GM19468 (cell line): Measurements from ENCODE around the gene ARMS2.

Experiments used
- ATAC-seq: cut with Tn5 transposase; IDR thresholded peaks from one replicate; pipeline ENCODE4 v1.9.1; 2021; ENCODE audit warnings: mild to moderate bottlenecking, moderate library complexity, moderate number of reproducible peaks; ENCODE audit not compliant: unreplicated experiment; ENCODE audit errors: extremely low read depth

The ARMS2 gene

DNA sequence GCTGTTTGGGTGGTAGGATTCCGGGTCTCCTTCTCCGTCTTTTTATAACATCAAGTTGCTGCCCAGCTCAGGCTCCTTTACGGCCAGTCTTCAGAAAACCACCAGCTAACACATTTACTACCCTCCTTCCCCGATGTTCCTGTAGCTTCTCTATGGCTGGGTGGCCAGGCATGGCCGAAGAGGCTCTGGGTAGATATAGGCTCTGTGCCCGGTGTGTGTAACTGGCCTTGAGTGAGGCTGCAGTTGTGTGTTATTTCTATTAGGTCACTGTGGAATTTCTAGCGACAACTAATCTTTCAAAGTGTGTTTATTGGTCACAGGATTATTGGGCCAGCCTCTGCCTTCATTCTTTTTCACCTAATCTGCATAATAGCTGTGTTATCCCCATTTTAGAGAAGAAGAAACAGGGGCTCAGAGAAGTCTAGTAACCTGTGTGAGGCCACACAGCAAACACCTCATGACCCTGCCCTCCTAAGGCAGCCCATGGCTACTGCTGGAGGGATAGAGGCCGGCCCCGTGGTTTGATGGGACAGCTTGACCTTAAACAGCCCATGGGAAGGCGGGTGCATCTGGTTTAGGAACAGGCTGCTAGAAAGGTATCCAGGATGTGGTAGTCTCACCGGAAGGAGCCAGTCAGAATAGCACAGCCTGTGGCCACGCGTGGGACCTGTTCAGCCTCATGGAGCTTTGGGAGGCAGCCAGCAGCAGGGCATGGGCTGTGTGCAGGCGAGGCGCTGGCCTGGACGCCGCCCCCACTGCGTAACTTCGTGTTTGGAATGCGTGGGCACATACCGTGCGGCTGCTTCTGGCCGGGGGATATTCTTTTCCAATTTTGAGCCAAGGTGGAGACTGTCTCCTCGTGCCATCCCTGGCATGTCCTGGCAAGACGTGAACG lies 36.6 kb downstream of the ARMS2 start:
- no peak for ATAC-seq

DNA sequence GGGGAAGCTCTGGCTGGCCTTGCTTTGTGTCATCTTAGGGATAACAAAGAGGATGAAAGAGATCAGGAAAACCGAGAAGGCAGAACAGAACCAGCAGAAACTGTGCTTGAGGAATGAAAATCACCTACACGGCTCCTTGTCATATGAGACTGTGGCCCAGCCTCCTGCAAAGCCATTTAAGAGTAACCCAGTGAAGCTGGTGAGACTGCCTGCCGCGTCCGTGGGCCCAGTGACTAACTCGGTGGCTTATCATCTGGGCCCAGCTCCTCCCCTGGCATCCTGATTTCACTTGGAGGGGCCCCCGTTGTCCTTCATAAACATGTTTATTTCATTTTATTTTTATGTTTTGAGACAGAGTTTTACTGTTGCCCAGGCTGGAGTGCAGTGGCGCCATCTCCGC lies 37.6 kb downstream of the ARMS2 start:
- no peak for ATAC-seq

DNA sequence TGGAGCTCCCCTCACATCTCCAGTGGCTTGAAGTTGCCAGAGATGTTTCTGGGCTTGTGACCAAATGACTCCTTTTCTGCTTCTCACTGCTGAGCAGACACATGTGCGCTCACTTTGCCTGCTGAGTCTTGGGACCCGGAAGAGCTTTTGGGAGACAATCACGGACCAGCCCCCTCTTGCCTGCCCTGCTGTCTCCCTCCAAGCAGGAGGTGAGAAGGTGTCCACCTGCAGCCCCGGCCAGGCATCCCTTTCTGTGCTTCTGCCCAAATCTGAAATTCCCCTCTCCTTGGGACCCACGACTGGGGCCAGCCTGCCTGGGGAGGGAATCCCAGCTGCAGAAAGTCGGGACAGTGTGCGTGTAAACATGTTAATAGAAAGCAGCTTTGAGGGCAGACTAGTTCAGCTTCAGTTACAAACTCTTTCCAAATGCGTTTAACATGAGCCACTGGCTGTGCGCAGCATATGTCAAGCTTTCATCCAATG lies 38.6 kb downstream of the ARMS2 start:
- ATAC-seq = no peak

DNA sequence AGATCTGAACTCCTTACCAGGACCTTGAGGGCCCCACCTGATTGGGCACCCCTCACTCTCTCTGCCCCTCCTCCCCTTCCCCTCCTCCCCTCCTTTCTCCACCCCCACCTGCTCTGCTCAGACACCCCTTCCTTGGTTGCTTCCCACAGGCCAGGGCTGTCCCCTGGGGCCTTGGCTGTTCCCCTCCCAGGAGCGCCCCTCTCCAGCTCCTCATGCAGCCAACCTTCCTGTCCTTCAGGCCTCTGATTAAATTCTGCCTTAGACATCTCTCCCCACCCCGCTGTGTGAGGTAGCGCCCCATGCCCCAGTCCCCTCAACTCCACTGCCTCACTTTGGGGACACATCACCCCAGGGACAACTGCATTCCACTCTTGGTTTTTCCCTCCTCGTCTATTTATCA lies 39.3 kb downstream of the ARMS2 start:
- no peak for ATAC-seq

DNA sequence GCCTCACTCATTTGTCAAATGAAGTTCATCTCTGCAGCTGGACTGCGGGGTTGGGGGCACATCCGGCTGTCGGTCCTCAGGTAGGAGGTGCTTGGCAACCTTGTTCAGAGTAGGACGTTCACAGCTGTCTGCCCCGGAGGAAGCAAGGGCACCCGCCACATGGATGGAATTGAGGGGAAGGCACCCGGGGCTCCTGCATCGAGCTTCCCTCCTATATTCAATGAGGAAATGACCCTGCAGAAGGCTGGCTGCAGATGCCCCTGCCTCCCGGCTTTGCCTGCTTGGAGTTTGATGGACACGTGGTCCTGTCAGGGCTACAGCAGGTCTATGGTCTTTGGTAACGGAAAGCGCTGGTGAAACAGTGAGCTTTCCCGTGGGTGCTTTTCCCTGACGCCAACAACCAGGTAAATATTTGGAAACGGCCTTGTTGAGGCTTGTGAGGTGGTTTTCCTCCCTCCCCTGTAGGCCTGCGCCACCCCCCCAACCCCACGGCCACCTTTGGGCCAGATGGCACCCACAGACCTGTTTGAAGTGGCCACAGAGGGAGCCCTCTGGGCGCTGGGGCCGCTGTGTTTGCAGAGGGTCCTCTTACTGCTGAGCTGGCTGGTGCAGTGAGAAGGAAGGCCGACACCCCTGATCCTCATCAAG lies 39.8 kb downstream of the ARMS2 start:
- ATAC-seq = no peak

DNA sequence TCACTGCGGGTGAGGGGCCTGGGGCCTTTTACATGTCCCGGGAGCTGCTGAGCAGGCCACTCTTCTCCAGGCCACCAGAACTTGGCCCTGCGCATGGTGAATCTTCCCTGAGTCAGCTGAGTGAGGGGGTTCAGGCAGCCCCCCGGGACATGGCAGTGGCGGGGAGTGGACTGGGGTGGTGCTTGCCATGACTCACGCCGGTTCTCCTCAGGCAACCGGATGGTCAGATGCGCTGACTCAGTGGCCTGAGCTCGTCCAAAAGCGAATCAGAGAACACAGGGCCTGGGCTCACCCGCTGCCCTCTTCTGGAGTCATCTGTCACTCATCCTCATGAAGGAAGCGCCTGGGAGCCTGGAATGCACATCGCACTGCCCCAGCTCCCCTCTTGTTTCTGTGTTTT lies 40.4 kb downstream of the ARMS2 start:
- no peak for ATAC-seq

DNA sequence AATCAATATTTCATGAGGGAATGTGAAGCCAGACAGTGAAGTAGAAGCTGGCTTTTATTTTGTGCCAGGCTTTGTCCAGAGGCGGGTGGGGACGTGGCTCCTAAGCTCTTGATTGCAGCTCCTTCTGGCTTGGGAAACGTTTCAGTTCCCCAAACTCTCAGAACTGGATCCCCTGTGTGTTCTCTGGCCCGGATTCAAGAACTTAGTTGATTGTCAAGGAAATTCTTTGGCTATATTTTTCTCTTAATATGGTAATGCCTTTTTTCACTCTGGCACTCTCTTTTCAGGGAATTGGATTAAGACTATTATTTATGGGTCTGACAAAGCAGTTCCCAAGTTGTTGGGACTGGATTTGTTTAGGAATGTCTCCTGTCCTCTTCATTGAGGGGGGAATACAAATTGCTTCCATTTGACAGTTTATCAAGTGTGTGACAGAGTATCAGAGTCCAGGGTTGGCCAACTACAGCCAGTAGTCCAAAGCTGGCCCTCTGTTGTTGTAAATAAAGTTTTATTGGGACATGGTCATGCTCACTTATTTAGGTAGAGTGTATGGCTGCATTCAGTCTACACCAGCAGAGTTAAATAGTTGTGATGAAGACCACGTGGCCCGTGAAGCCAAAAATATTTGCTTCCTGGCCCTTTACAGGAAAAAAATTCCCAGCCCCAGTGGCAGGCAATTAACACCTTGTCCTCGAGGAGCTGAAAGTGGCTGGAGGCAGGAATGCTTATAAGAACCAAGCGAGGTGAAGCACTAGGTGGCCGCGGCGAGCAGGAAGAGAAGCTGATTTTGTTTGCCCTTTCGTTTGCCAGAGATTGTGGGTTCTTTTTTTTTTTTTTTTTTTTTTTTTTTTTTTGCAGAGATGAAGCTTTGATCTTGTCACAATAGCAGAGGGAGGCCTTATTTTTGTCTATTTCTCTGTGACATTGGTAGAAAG lies 41.2 kb downstream of the ARMS2 start:
- no peak for ATAC-seq

DNA sequence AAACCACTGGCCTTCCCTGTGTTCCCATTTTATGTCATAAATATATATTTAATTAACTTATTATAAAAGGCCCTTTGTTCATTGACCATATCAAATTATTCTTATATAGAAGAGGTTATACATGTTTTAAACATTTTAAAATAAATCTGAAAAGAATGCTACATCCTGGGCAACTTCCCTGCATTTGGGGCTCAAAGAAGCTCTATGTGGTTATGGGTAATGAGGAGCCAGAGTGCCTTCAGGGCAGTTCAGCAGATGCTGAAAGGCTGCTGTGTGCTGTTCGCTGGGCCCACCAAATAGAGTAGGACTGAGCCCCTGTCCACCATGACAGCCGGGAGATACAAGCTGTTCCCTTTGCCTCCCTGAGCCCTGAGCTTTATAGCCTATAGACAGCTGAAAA lies 42.8 kb downstream of the ARMS2 start:
- no peak for ATAC-seq

DNA sequence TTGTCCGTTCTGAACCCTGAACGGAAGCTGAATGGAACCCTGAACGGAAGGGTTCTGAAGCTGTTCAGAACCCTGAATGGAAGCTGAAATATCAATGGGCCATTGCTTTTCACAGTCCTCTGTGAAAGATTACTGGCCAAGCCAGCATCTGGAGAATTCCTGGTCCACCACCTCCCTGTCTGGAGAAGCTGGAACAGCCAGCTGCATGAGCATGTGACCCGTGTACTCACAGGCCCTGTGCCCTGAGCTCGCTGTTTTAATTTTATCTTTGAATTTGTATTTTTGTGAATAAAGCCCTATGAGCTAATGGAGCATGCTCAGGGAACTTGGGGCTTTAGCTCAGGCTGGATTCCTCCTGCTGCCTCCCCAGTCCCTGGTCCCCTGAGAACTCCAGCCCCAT lies 44.1 kb downstream of the ARMS2 start:
- ATAC-seq = no peak

DNA sequence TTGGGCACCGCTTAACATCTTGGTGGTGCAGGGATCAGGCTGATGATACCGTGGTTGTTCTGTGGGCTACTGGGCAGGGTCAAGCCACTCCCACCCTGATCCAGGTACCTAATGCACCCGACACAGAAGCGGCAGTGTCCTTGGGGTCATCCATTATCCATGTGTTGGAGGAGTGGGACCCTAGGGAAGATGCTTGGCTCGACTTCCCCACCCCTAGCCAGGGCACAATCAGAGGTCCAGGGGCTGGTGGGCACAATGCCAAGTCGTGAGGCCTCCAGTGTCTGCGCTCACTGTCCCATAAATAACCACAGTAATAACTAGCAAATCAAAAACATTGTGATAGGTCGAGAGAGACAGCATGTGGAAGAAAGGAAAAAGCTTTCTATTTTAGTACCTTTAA lies 44.6 kb downstream of the ARMS2 start:
- ATAC-seq = no peak

DNA sequence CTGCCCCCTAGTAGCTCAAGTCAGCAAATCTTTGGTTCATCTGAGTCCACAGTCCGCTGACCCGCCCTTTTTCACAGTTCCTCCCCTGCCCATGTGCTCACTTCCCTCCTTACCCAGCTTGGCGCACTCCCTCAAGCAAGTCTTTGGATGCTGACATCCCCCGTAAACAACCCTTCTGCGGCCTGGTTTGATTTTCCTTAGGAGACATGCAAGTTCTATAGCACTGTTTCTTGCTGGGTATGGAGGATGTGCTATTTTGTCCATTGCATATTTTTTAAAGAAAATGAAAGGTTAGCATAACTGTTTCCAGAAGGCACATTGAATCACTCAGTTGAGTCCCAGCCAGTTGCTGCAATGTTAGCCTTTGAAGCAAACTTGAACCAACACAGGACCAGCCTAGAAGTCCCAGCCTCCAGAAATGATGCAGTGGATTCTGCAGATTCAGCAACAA lies 45.1 kb downstream of the ARMS2 start:
- ATAC-seq = no peak

DNA sequence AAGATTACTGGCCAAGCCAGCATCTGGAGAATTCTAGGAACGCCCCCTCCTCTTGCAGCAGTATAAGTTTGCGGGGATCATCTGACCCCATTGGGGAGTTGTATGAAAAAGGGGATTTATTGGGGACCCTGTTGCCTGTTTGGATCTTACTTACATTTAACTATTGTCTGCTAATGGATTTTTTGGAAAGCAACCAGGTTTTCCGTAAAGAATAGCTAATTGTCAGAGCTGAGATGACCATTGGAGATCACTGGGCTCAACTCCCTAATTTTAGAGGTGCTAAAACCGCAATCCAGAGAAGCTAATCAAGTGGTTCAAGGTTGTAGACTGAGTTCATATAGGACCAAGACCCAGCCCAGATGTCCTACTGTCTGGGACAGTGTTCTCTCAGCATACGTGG lies 45.7 kb downstream of the ARMS2 start:
- no peak for ATAC-seq

DNA sequence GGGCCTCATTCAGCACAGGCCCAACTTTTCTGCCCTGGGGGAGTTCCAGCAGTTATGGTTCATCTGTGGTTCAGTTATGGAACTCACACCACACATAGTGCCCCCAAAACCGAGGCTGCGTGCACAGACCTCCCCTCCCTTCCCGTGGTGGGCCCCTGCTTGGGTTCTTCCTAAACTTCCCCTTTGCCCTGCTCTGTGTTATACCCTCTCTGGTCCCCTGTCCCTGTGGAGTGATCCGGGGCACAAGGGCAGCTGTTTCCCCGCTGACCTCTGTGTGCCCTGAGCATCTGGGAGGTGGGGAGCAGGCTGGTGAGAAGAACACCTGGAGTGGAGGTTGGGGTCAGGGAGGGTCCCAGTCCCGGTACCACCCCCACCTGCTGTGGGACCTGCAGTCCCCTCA lies 46.3 kb downstream of the ARMS2 start:
- no peak for ATAC-seq

DNA sequence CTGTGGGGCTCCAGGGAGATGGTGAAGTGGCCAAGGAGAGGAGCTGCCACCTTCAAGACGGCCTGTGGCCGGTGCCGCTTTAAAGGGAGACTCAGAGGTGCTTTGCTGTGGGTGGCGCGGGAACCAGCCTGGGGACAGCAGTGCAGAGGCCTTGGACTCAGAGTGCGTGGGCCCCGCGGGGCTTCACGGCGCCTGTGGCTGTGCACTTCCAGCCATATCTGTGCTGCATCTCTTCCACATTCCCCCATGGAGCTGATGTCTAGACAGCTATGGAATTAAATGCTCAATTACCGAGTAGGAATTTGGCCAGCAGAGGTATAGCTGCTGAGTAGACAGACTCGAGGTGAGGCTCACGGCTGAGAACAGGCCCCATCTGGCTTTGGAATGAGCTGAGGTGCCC lies 48.6 kb downstream of the ARMS2 start:
- ATAC-seq = no peak

DNA sequence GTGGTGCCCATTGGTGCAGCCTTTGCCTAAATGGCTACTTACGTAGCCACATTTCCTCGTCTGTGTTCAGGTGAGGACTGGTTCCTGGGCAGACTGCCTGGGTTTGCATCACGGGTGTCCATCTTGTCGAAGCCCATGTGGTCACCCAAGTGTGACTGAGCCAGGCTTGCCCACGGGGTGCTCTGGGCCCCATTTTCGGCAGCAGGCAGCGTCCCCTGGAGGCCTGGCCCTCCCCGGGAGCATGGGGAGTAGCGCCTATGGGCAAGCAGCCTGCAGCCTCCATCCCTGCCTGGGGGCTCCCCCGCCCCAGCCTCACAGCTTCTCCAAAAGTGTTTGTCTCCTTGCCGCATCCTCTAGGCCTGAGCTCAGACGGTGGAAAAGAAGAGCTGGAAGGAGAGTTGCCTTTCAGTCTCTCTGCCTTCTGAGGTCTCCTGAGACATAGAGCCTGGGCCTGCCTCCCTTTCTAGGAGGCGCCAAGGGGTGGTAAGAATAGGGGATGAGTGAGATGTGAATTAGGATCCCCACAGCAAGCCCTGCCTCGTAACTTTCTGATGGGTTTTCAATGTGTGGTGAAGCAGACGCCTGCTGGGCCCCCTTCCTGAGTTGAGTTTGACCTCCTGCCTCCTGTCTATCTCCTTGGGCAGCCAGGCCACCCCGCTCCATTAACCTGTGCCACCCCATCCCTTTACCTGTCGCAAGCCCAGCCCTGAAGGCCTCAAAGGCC lies 49.6 kb downstream of the ARMS2 start:
- ATAC-seq = no peak

DNA sequence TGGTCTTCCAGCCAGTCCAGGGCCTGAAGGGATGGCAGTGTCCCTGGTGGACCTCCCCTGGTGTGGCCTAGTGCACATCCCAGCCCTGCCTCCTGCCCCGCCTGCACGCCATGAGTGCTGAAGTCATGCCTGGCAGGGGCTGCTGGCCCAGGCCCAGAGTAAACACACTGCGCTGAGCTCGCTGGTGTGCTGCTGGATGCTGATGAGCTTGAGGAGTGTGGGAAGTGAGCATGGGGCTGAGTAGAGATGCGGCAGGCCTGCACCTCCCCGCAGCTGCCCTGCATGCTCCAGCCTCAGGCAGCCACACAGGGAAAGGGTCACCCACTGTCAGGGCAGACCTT lies 50.1 kb downstream of the ARMS2 start:
- no peak for ATAC-seq

DNA sequence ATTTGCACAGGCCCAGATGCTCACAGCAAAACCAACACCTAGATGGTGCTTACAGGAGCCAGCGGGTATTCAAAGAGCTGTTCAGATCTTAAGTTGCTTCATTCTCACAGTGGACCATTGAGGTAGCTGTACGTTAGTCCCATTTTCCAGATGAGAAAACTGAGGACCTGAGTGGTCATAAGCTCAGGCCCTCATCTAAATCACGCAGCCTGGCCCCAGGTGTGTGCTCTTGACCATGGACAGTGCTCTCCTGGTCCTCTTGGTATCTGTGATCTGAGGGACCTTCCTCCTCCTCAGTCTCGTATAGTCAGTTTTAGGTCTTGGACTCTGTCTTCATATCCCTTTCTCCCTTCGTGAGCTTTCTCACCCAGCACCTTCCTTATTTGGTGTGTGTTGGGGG lies 50.6 kb downstream of the ARMS2 start:
- no peak for ATAC-seq

DNA sequence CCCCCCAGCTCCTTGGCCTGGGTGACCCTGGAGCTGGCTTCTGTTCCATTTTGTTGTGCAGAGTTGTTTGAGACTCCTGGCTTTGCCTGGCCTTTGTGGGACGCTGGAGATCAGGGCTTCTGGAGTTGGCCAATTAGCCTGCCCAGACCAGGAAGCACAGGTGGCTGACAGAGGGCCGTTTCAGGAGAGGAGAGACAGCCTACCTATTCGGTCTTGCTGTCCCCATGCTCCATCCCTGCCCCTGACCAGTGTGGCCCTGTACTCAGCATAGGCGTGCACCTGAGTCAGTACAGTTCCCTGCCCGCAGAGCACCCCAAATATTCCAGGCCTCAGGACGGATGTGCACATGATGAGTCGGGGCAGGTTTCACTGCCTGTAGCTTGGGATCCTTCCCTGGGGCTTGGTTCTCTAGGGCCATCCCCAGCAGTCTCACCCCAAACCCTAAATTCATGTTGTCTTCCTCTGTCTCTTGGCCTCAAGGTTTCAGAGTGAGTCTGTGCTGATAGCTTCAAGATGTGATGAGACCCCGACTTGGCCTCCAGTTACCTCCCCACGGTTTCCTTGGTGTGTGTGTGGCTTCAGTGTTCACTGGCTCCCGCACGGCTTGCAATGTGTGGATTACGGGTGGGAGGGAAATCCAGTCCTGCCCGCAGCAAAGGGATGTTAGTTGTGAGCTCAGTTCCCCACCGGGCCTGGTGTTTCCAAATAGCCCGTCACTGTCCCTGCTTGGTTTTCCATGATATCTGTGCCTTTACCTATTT lies 51.6 kb downstream of the ARMS2 start:
- ATAC-seq = no peak
